Head of caudate nucleus (tissue), 42 donors: ENCODE results near the gene ANO4.
A peak's percentile ranks its signal among the peaks of the same experiment; 100 is the strongest.
"Not testable (repeated sequence)": the region's sequence is repeated elsewhere in the genome, so short reads cannot be mapped to it uniquely, and the experiment has no call there.

Experiments used
- DNase-seq, 42 donors: peaks; one replicate each; pipeline versions ENCODE4 v3.0.0 to v3.0.0-alpha.2; 2020 to 2021; ENCODE audit warnings: mixed read lengths in 7 of 42
- intact Hi-C: fragments of 100-400 bp; cut with DNase I; formaldehyde crosslinking; loops from one replicate; pipeline ENCODE4 v1.15.0; 2022

The ANO4 gene

GRCh38 chr12:100926669-100927248, 132.2 kb downstream of the ANO4 start:
- peak in 4 of 42 donors; percentile 4 to 25 (median 7) for DNase-seq
- intact Hi-C loops: no loop called here

- DNase-seq: no peak
- intact Hi-C loops: no loop called here
Measured at GRCh38 chr12:100927826-100928225, 133.2 kb downstream of the ANO4 start.

DNA sequence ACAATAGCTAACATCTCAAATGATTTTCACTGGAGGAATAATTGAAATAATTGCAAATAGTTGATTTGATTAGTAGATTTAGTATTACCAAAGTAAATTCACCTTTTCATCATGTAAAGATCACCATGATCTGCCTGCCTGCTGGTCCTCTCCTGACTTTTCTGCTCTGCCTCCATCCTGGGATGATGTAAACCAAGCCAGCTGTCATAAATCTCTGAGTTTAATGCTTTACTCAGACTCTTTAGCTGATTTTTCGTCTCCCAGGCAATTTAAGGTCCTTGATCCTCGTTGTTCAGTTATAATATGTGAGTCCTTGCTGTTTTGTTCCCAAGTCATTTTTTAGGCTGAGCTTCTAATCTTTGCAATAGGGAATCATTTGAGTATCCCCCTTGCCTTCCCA, 138.0 kb downstream of the ANO4 start:
- DNase-seq: no peak

GRCh38 chr12:100933531-100933930, 139.0 kb downstream of the ANO4 start:
- intact Hi-C loops: not testable (repeated sequence)

More for the DNA sequence above, 138.0 kb downstream of the ANO4 start:
- intact Hi-C loops: no loop called here

DNA sequence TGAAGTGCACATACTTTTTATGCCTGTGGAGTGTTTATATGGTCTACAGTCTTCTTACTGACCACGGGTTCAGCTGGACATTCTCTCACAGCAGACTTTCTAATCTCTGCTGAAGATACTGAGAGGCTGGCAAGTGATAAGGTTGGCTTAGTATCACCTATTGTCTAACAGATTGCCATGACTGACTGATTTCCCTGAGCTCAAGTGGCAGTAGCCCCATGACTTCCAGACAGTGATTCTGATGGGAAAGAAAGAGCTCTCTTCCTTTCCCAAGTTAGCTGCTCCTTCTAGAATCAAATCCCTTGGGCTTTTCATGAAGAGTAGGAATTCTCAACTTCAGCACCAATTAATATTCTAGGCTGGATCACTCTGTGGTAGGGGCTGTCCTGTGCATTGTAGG, 141.4 kb downstream of the ANO4 start:
- intact Hi-C loops: no loop called here

More at GRCh38 chr12:100933531-100933930, 139.0 kb downstream of the ANO4 start:
- DNase-seq: not testable (repeated sequence)

DNA sequence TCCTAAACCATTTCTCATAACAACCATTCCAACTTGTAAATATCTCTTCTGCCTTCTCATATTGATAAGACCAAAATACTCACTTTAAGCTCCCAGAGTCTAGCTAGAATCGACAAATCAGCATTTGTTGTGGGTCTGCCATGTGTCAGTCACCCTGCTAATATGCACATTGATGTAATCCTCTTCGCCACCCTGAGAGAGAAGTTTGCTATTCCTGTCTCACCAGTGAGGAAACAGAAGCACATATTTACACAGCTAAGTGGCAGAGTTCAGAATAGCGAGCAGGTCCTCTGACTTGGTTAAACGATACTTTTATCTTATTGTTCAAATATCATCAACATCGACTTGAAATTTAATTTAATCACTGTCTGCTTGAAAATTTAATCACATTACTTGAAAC, 142.1 kb downstream of the ANO4 start:
- intact Hi-C loops: no loop called here
- DNase-seq: no peak

More for the DNA sequence above, 141.4 kb downstream of the ANO4 start:
- no peak for DNase-seq

- intact Hi-C loops: no loop called here
- no peak for DNase-seq
Measured at GRCh38 chr12:100940503-100940902, 145.9 kb downstream of the ANO4 start.

GRCh38 chr12:100942984-100943749, 148.6 kb downstream of the ANO4 start:
- intact Hi-C loops: no loop called here

GRCh38 chr12:100951756-100952155, 157.2 kb downstream of the ANO4 start:
- DNase-seq: no peak
- intact Hi-C loops: no loop called here

More at GRCh38 chr12:100942984-100943749, 148.6 kb downstream of the ANO4 start:
- no peak for DNase-seq

GRCh38 chr12:100953217-100953616, 158.6 kb downstream of the ANO4 start:
- intact Hi-C loops: no loop called here

GRCh38 chr12:100953677-100954076, 159.1 kb downstream of the ANO4 start:
- DNase-seq: no peak
- intact Hi-C loops: no loop called here

More at GRCh38 chr12:100953217-100953616, 158.6 kb downstream of the ANO4 start:
- no peak for DNase-seq

DNA sequence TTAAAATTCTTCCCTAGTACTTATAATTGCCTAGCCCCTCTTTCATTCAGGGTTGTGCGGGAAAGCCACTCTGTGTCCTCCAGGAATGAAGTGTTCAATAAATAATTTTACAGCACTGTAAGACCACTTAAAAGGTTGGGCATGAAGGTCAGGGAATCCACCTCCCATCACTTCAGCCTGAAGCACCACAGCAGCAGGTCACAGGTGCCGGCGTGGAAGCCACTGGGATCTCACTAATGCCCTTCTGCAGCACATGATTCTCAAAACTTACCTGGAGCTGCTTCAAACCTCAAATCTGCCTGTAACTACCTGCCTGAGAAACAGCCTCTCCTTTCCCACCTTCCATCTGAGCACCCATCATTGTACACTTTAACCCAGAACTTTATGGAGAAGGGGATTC, 159.5 kb downstream of the ANO4 start:
- intact Hi-C loops: no loop called here
- DNase-seq: no peak

GRCh38 chr12:100955139-100955538, 160.6 kb downstream of the ANO4 start:
- DNase-seq: no peak
- intact Hi-C loops: no loop called here

DNA sequence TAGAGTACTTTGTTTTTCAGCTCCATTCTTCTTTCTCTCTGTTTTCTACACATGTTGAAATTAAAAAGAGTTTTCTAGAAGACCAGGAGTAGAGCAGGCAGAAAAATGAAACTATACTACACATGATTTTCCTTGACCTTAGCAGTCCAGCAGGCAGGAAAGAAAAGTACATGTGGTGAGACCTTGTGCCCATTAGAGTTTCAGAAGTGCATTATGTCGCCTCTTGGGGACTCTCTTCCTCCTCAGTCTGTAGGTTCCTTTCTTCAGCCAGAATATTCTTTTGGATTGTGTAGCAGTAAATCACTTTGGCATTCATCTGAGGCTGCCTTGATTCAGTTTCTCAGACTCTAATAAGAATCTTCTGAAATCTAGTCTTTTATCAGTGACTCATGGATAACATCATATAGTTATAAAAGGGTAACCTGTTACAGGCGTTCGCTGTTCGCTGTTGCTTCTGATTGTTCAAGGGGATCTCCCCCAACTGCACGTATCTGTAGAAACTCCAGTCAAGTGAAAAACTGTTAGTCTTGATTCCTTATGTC, 161.8 kb downstream of the ANO4 start:
- DNase-seq: no peak
- intact Hi-C loops: no loop called here

GRCh38 chr12:100959481-100959880, 164.9 kb downstream of the ANO4 start:
- no peak for DNase-seq
- intact Hi-C loops: no loop called here

- intact Hi-C loops: no loop called here
- no peak for DNase-seq
Measured at GRCh38 chr12:100962086-100962712, 167.6 kb downstream of the ANO4 start.

- intact Hi-C loops: no loop called here
- DNase-seq: no peak
Measured at GRCh38 chr12:100963381-100963780, 168.8 kb downstream of the ANO4 start.

- intact Hi-C loops: no loop called here
Measured at GRCh38 chr12:100964028-100964427, 169.5 kb downstream of the ANO4 start.

DNA sequence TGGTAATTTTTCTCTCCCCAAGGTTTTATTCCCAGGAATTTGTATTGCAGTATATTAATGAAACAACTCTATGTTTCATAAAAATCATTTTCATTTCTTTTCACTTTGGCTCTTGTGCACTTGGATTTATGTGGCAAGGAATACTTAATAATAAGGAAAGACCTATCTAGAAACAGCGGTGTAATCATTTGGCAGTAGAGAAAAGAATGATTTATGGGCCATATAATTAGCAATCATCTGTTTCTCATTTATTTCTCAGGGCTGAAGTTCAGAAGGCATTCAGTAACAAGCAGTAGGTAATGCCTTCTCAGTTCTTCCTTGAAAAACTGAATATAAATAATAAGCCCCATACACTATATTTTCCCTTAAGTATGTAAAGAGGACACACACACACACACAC, 172.6 kb downstream of the ANO4 start:
- intact Hi-C loops: no loop called here
- no peak for DNase-seq

More at GRCh38 chr12:100964028-100964427, 169.5 kb downstream of the ANO4 start:
- DNase-seq: no peak

DNA sequence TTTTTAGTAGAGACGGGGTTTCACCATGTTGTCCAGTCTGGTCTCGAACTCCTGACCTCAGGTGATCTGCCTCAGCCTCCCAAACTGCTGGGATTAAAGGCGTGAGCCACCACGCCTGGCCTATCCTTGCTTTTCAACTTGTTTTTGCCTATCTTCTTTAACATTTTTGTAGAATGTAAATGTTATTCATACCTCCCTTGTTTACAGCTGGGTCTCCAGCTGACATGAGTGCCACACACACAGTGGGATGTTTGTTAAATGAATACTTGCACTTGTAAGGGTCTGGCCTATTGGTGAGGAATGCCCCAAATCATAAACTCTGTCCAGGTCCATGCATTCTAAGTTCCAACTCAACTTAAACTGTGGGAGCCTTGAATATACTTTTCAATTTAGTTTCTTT, 176.3 kb downstream of the ANO4 start:
- intact Hi-C loops: no loop called here
- DNase-seq: no peak
